CD4-positive, alpha-beta T cell treated with Interferon alpha-2 for 1 hour (primary cell): Measurements from ENCODE around the gene TAGLN2.

Experiments
- DNase-seq, 2 donors: peaks; one replicate each; pipeline ENCODE4 v3.0.0-alpha.2; 2020 to 2022

TAGLN2 gene

GRCh38 chr1:159869173-159869572 is 56.1 kb downstream of the TAGLN2 start:
- DNase-seq, result no peak

- DNase-seq, result no peak
These were observed 56.5 kb downstream of the TAGLN2 start for GRCh38 chr1:159868766-159869165.
